ENCODE data around the gene RACK1. TPM values are rescaled to one million over a fixed set of nuclear protein-coding genes. Genes with fewer than 3 reads are reported as not detected.
A peak's percentile ranks its signal among the peaks of the same experiment; 100 is the strongest.

RACK1 gene
- total RNA-seq, 1 donor from 2014 or later = 2,136 TPM

DNA sequence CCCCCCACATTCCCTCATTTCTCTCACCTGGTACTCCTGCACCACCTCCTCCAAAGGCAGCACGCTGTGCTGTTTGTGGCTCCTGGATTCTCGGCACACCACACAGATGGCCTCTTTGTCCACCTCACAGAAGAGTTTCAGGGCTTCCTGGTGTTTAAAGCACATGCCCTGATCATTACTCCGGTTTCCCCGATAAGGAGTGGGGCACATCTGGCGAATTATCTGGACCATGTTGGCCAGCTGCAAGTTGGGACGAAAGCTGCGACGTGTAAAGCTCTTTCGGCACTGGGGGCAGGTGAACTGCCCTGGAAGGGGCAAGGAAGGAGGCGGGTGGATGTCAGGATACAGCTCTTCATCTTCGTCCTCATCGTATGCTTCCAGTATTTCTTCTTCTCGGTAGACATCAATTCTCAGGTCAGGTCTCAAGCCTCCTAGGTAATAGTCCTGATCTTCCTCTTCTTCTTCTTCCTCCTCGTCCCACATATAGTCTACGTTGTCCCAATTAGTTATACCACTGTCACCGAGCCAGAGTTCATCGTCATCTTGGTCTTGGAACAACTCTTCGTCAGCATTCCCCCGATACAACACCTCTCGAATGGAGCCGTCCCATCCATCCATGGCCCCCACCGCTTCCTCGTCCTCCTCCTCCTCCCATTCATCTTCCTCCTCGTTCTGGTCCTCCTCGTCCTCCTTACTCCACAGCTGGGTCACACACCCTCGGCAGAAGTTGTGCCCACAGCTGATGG lies 16.4 kb upstream of the RACK1 start:
- DNase-seq (ENCODE audit: extremely low read depth, low read depth, low spot score) = no peak

DNA sequence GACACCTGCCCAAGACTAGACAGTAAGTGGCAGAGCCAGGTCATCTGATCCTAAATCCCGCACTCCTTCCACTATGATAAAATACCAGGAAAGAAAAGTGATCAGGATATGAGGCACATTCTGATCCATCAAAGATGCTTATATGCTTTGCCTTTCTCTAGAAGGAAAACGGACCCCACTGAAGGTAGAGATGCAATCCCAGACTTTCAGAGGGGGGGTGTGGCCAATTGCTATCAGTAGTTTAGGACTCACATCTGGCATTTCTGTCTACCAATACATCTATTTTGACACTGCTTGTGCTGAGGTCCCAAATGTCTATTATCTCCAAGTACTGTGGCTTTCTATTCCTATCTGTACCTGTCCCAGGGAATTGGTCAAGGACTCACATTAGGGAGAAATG lies 15.6 kb upstream of the RACK1 start:
- no peak for DNase-seq (ENCODE audit: extremely low read depth, low read depth, low spot score)

DNA sequence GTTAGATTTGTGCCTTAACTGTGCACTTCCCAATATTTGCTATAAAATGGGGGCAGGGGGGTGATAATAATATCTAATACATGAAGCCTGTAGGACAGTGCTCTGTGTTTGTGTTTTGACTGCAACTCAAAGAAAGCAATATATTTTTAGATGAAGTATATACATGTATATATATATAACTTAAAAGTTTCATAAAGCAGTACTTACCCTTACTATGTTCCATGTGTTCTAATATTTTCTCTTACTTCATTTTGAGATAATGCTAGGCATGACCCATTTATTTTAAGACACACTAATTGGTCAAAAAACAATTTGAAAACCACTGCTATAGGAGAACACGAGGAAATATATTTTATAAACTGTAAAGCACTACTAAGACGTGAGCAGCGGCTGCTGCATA lies 14.9 kb upstream of the RACK1 start:
- no peak for DNase-seq (ENCODE audit: extremely low read depth, low read depth, low spot score)

DNA sequence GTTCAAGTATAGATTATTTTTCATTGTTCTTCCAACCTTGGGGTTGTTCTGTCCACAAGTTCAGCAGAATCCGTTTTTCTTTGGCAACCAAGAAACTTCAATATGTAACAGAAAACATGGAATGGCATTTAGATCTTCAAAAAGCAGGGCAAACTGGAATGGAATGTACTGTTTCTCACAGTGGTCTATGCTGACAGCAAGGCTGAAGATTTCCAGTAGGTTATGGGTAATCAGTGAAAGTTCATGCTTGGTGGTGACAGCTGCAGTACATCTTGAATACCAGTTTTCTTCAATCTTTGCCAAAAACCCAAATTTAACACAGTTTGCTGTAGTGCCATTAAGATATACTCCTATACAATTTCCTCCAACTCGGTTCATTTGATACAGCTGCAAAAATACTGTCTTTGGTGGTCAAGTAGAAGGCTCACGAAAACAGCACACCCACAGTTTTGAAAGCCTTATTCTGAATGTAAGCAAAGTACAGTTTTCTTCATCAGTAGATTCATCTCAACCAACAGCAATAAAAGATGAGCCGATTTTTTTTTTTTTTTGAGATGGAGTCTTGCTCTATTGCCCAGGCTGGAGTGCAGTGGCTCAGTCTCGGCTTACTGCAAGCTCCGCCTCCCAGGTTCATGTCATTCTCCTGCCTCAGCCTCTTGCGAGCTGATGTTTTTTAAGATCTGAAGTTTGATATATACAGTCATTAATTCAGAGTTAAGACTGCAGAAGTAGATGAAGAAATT lies 12.3 kb upstream of the RACK1 start:
- DNase-seq (ENCODE audit: extremely low read depth, low read depth, low spot score) = no peak

DNA sequence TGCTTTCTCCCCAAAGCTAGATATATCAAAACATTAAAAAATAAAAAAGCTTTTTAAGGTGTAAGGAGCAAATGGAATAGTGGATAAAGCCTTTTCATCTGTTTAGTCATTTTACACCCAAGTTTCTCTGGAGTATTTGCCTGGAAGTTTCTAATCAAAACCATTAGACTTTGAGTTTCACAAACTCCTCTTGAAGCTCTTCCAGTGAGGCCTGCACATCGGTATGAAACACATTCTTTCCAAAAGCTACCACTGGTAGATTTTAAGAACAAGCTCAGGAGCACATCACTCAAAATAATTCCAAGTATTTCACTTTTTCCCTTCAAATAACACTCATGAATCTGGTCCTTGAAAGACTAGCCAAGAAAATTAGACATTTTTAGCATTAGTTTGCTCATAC lies 11.6 kb upstream of the RACK1 start:
- no peak for DNase-seq (ENCODE audit: extremely low read depth, low read depth, low spot score)

DNA sequence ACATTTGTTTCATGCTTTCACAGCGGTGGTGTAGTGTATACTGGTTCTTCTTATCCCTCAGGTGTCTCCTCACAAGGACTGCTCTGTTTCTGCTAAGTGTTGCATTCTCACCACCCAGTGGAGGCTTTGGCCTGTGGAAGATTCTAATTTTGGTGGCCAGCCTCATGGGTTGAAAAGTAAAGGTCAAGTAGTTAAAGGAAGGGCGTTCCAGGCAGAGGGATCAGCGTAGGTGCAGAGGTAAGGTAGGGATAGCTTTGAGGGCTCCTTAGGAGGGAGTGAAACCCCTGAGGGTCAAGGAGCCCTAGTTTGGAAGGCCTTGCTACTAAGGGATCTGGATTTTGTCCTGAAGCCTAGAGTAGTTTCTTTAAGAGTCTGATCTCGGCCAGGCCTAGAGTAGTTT lies 4.6 kb upstream of the RACK1 start:
- DNase-seq (ENCODE audit: extremely low read depth, low read depth, low spot score) = no peak

DNA sequence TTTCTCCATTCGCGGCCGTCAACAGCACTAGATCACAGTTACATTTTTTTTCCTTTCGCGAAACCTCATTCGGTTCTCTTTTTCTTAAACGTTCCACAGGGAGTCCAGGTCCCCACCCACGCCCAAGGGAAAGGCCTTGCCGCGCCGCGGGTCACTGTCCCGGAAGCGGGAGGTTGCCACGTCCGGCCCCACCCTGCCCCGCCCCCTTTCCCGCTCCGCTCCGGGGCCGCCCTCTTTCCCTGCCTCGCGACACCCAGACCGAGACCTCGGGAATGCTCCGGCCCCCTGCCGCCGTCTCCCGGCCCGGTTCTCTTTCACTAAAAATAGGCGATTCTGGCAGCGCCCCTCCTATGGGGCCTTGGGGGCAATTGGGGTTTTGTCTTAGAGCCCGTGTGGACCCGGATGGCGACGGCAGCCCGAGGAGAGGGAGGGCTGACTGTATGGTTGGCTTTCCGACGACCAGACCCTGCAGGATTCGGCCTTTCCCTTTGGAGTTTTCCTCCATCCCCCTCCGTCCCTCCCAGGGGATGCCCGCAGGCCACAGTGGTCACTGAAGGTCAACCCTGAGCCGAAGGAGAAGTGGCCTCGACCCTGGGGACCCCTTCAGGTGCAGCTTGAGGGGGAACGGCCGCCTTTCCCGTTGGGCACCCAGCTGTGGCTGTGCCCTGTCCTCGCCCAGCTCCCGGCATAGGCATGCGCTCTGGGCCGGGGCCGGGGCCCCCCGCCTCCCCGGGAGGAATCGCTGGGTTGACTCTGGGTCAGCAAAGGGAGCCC lies 2.8 kb upstream of the RACK1 start:
- no peak for DNase-seq (ENCODE audit: extremely low read depth, low read depth, low spot score)

DNA sequence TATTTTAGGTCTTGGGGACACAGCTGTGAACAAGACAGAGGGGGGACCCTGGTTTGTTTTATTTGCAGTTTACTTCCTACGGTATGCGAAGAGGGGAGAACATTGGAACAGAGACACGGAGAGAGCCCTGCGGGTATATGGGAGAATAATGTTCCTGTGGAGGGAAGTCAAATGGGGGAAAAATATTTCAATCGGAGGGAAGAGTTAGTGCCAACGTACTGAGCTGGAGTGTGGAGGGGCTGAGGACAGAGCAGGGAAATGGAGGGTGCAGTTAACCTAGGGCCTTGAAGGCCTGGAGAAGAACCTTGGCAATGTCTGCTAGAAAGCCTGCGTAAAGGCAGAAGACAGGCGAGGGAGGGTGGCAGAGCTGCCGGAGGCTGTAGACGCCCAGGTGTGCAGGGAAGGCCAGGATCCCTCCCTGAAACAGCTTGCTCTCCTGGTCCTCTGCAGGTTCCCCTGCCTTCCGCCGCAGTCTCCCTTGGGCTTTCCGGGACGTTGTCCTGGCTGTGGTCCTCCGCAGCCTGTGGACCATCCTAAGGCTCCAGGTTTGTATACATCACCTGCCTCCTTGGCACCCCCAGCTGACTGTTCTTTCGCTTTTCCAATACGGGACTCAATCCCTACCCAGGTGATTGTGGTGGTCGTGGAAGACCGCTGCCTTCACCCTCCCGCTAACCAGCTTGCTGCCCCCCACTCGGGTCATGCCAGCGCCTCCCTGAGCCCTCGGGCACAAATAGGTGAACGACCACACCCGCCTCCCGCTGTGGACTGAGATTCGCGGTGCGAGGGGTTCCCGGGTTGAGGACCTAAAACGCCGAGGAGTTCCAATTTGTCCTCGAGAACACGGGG lies 1.9 kb upstream of the RACK1 start:
- DNase-seq (ENCODE audit: extremely low read depth, low read depth, low spot score) = no peak

DNA sequence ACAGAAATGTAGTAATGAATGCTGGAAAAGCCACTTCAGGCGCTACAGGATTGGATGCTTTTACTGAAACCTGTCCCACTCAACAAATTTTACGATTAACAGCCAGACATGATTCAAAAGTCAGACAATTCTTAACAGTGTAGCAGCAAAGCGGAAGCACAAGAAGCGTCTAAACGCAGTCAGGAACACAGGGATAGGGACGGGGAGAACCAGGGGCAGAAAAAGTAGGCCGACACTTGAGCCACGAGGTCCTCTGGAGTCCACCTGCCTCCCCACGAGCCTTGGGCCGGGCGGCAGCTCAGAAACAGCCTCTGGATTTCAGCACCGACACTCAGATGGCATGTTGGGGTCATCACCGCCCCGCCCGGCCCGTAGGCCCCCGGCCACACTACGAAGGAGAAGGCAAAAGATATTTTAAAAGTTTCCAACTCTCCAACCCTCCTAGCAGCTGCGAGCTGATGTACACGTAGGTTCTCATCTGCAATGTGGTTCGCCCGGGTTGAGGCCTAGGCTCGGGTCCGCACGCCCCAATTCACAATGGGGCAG lies 615 bp downstream of the RACK1 start:
- DNase-seq (ENCODE audit: extremely low read depth, low read depth, low spot score) = no peak

DNA sequence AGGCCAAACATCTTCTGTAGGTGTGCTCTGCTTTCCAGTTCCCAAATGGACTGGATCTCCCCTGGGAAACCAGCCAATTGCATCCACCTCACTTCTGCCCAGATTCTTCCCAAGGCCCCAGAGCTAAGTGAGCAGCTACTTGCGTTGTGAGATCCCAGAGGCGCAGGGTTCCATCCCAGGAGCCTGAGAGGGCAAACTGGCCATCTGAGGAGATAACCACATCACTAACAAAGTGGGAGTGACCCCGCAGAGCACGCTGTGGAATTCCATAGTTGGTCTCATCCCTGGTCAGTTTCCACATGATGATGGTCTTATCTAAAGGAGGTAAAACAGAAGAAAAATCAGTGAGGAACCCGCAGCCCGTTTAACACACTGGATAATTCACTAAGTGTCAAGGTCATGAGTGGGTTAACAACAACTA lies 1.7 kb downstream of the RACK1 start:
- no peak for DNase-seq (ENCODE audit: extremely low read depth, low read depth, low spot score)

DNA sequence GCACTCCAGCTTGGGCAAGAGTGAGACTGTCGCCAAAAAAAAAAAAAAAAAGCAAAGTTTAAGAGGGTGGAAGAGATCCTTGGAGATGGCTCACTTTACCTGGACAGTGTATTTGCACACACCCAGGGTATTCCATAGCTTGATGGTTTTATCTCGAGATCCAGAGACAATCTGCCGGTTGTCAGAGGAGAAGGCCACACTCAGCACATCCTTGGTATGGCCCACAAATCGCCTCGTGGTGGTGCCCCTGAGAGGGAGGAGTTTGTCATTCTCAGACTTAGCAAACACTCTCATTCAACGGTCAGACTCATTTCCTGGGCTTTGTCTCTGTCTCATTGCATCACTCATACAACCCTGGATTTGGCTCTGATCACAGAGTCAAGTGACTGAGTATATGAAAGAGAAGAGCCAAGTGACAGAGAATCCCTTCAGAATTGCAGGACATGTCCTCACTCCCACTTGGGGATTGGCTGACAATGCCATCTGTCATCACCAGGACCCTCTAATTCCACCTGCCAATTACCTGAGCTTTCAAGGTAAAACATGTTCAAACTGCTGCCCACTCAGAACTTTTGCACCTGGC lies 2.2 kb downstream of the RACK1 start:
- DNase-seq (ENCODE audit: extremely low read depth, low read depth, low spot score) = peak; percentile 62

DNA sequence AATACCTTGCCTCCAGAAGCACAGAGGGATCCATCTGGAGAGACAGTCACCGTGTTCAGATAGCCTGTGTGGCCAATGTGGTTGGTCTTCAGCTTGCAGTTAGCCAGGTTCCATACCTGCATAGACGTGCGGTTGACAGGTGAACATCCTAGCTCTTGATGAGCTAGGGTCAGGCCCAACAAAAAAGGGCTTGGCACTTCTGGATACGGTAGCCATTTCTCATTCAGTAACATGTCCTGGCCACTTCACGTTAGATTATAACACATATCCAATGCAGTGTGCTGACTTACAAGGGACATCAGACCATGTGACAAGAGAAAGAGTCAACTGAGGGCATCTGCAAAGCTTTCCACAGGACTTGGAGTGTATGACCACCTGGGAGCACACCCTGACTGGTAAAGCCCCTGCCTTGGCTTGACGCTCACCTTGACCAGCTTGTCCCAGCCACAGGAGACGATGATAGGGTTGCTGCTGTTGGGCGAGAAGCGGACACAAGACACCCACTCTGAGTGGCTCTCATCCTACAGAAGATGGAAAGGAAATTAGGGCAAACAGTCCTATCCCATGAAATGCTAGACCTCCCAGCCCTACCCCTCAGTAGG lies 4.5 kb downstream of the RACK1 start:
- no peak for DNase-seq (ENCODE audit: extremely low read depth, low read depth, low spot score)

DNA sequence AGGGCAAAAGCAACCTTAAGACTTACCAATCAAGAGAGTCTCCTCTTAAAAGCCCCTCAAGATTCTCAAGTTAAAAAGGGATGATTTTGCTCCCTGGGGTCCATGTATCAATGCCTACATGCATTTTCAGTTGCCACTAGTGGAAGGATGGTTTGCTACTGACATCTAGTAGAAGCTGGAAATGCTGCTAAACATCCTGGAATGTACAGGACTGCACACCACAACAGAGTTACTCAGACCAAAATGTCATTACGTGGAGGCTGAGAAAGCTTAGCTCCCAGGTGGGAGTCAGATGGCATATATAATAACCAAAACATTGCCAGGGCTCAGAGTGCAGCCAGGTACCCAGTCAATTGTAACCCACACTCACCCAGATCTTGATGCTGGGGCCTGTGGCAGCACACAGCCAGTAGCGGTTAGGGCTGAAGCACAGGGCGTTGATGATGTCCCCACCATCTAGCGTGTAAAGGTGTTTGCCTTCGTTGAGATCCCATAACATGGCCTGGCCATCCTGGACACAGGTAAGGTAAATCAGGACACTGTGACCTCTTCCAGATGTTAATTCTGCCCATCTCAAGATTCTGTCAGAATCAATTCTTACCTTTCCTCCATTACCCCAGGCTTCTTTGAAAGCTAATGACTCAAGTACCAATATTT lies 5.8 kb downstream of the RACK1 start:
- DNase-seq (ENCODE audit: extremely low read depth, low read depth, low spot score) = no peak

DNA sequence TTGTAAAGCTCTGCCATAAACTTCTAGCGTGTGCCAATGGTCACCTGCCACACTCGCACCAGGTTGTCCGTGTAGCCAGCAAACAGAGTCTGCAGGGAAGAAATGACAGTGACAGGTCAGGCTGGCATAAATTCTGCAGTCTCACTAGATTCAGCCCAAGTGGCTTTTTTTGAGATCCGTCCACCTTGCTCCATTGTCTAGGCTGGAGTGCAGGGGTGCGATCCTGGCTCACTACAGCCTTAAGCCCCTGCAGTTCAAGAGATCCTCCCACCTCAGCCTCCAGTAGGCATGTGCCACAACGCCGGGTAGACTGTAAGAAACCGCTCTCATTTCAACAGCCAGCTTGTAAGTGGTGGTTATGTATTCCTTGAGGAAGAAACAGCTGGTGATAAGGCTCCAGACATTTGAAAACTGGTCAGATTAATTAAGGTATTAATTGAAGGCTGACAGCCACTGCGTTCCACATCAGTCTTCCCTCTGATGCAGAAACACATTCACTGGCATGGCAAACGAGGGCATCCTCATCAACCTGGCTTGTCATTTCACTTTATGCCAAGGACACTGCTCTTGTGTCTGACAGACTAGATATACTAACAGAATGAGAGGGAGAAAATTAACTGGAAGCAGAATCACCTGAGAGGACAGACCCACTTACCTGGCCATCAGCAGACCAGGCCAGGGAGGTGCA lies 6.6 kb downstream of the RACK1 start:
- no peak for DNase-seq (ENCODE audit: extremely low read depth, low read depth, low spot score)

DNA sequence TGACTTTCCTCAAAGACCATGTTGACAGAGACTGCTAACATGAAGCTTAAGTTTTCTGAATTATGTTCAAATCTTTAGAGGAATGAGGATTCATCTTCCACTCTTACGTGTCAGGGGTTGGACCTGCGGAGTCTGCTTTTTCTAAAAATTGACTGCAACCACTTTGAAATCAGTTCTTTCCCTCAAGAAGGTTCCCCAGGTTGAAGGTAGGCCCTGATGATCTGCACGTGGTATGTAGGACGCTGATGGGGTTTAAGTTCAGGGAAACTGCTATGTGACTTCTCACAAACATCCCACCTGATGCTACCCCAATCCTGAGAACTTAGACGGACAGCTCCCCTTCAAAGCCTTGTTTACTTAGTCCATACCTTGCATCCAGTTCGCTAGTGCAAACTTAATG lies 7.2 kb downstream of the RACK1 start:
- no peak for DNase-seq (ENCODE audit: extremely low read depth, low read depth, low spot score)

DNA sequence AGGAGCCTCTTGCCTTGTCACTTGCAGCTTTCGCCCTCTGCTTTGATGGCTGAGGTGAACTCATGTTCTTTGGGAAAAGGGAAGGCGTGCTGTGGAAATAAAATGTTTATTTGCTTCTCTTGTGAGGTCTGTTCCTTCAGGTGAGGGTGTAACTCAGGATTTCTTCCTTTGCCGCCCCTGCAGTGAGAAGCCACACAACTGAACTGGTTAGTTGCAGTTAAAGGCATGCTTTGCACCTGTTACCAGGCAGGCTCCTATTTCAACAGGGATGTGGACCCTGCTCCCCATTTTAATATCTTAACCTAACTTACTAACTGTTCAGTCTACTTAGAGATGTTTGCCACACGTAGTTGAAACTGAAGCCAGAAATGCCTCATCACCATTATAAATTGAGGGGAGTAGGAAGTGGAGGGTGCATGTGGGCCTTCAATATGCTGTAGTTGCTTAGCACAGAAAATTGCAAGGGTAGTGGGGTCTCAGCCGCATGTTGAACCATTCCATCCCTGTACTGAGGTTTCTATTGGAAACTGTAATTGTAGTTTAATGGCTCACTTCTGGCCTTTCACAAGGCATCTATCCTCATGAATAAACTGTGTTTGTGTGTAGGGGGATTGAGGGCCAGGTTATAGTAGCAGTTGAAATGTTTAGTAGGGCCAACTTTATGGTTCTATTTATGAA lies 7.9 kb downstream of the RACK1 start:
- no peak for DNase-seq (ENCODE audit: extremely low read depth, low read depth, low spot score)

DNA sequence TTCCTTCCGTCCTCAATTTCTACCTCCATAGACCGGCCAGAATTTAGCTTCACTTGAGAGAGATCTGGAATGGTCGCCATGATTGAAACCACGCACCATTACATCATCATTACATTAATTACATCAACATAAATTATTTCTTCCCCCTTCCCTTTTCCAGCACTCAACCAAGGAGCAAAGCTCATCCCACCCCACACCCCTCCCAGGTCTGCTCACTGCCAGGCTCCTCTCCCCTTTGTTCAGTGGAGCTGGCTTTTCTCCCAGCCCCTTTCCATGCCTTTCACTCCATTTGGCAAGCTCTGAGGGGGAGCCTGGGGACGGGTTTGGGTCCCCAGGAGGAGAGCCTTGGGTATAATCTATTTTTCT lies 8.4 kb downstream of the RACK1 start:
- no peak for DNase-seq (ENCODE audit: extremely low read depth, low read depth, low spot score)

Measured in glomerular endothelial cell (primary cell).